Heart right ventricle (tissue), 16 donors: ENCODE results near the gene KRTAP10-1. TPM values are rescaled to one million over a fixed set of nuclear protein-coding genes. Genes with fewer than 3 reads are reported as not detected.
"Not testable (repeated sequence)": the region's sequence is repeated elsewhere in the genome, so short reads cannot be mapped to it uniquely, and the experiment has no call there.

Source experiments
- ATAC-seq, 8 donors: fragments of 200-7000 bp; cut with Tn5 transposase; one replicate each; pipeline ENCODE4 v1.9.1; 2020; ENCODE audit warnings: mild to moderate bottlenecking in 8 of 8, moderate library complexity in 8 of 8, moderate number of reproducible peaks in 1 of 8
- DNase-seq, 2 donors: peaks; one replicate each; pipeline ENCODE4 v3.0.0-alpha.2; 2020
- H3K27ac ChIP-seq, 10 donors: fragments of 200-600 bp; sonication (generic) in 2 of 10; one replicate each; pipeline versions ENCODE4 v1.5.0 to v1.8.0; 2020 to 2022; ENCODE audit warnings: mild to moderate bottlenecking in 3 of 10
- H3K27me3 ChIP-seq, 7 donors: fragments of 200-600 bp; one replicate each; pipeline ENCODE4 v1.8.0; 2021 to 2022; ENCODE audit warnings: mild to moderate bottlenecking in 2 of 7
- H3K36me3 ChIP-seq, 9 donors: fragments of 200-600 bp; sonication (generic) in 1 of 9; one replicate each; pipeline versions ENCODE4 v1.5.0 to v1.8.0; 2020 to 2022; ENCODE audit warnings: mild to moderate bottlenecking in 2 of 9
- H3K4me1 ChIP-seq, 9 donors: fragments of 200-600 bp; sonication (generic) in 1 of 9; one replicate each; pipeline versions ENCODE4 v1.5.0 to v1.8.0; 2020 to 2022; ENCODE audit warnings: mild to moderate bottlenecking in 4 of 9
- H3K4me3 ChIP-seq, 10 donors: fragments of 200-600 bp; sonication (generic) in 2 of 10; one replicate each; pipeline versions ENCODE4 v1.5.0 to v1.8.0; 2020 to 2022; ENCODE audit warnings: mild to moderate bottlenecking in 7 of 10, moderate library complexity in 2 of 10
- H3K9me3 ChIP-seq, 11 donors: fragments of 200-600 bp in 10 of 11; sonication (generic) in 2 of 11; one replicate each; pipeline versions ENCODE4 v1.5.0 to v1.8.0; 2013 to 2022; ENCODE audit warnings: mild to moderate bottlenecking in 2 of 11, control low read depth in 1 of 11, moderate library complexity in 1 of 11
- WGBS, 2 donors: extraction: QIAGEN DNeasy Blood & Tissue Kit; methylation state at CpG; one replicate each; pipeline ENCODE4 v1.1.7; 2013; ENCODE audit warnings: inconsistent platforms in 1 of 2; 5-methylcytosine and 5-hydroxymethylcytosine counted together
- intact Hi-C, 10 donors: fragments of 100-400 bp; cut with DNase I; formaldehyde crosslinking; loops; one replicate each; pipeline versions ENCODE4 v1.11.1 to v1.14.2; 2022
- polyA plus RNA-seq, 2 donors: library from polyadenylated mRNA; stranded (reverse); fragments of 200-250 nt; gene quantifications; one replicate each; pipeline ENCODE4 v1.2.3, GENCODE V29; 2013
- total RNA-seq, 10 donors: library from RNA; stranded (reverse); fragmentation: NEBNext Ultra II Directional in 3 of 10; extraction: Animal tissue kit (Norgen Biotek cat#: 25700) in 3 of 10; gene quantifications; one replicate each; pipeline versions ENCODE4 v1.2.1 to v1.2.4, GENCODE V29; 2021 to 2023
- TF ChIP-seq, protein P1 (sequence below), 9 donors: fragments of 200-600 bp; sonication (generic) in 2 of 9; IDR thresholded peaks; one replicate each; pipeline versions ENCODE4 v1.5.0 to v1.8.0; 2021 to 2022; ENCODE audit warnings: antibody characterized with exemption in 9 of 9, mild to moderate bottlenecking in 5 of 9, moderate library complexity in 1 of 9
- donor health status: Arrhythmogenic right ventricular cardiomyopathy.
- donor health status: ischemic (EF 13 %, LVEDD 7.1; RV severe dilation, severe dysfunction).
- donor health status: healthy with polysubstance abuse.
- donor health status: DM: no; HTN: yes; CAD: no.
- donor health status: DM: no; HTN: no; CAD: no.
- donor health status: ischemic (EF 25% LVEDD 6.9; RV normal size, moderate dysfunction).
- donor health status: ischemic (EF 25% LVEDD 5.7; RV mildly dilated, moderate dysfunction).
- donor health status: healthy.
- donor health status: DM: yes; HTN: yes; CAD: no.
- donor health status: Ischemic cardiomyopathy.
- donor health status: ischemic (EF 35%, LVEDD 5.7; RV mildly dilated, moderate dysfunction).
- donor health status: nonischemic (EF 11% LVEDD 7.7; RV severe dilation, severe dysfunction).
- donor health status: DM: yes; HTN: yes; CAD: no.
- donor health status: PGD.
- donor health status: ischemic (EF 29% LVEDD 5.4; RV normal size, mild dysfunction).
- donor health status: nonischemic (EF 23%, LVEDD 6.1; RV moderate dilation, normal function).

Gene KRTAP10-1
- total and polyA plus RNA-seq, 12 donors: not detected

DNA sequence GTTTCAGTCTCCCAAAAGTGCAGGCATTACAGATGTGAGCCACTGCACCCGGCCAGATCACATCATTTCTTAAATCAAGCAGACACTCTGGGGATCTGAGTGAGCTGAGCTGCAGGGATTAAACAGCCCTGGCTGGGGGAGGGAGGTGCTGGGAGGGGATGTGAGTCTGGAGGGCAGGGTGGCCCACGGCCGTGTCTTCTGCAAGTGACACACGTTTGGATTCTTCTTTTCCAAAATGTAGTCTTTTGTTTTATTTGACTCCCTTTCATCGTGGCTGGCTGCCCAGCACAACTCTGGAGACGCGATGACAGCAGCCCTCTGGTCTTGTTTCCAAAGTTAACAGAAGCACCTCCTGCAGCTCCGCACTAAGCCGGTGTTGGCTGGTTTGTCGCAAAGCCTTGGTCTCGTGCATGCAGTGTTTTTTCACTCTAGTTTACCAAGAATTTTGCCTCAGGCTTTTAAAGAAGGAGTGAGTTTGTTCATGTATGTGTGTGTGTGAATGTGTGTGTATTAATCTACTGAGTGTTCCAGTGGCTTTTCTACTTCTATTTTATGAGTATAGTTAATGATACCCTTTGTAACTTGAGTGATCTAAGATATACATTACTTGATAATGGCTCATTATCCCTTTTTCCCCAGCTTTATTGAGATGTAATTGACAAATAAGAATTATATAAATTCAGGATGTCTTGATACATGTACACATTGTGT is 43.2 kb upstream of the KRTAP10-1 start:
- Histone ChIP-seq H3K4me1 (no peaks in the 10 kb centered on the region), H3K36me3 (no peaks in the 10 kb centered on the region), H3K27me3 (peaks cover 0 to 61% (median 22%) of the 10 kb centered on the region in 7 donors), H3K27ac (no peak overlapping the region), H3K4me3 (no peak overlapping the region), H3K9me3 (peaks cover 0 to 33% (median 3%) of the 10 kb centered on the region in 11 donors)
- intact Hi-C loops: no loop called here
- ATAC-seq: peak in 3 of 8 donors; percentile 66 to 78 (median 71)
- TF ChIP-seq, protein P1, sequence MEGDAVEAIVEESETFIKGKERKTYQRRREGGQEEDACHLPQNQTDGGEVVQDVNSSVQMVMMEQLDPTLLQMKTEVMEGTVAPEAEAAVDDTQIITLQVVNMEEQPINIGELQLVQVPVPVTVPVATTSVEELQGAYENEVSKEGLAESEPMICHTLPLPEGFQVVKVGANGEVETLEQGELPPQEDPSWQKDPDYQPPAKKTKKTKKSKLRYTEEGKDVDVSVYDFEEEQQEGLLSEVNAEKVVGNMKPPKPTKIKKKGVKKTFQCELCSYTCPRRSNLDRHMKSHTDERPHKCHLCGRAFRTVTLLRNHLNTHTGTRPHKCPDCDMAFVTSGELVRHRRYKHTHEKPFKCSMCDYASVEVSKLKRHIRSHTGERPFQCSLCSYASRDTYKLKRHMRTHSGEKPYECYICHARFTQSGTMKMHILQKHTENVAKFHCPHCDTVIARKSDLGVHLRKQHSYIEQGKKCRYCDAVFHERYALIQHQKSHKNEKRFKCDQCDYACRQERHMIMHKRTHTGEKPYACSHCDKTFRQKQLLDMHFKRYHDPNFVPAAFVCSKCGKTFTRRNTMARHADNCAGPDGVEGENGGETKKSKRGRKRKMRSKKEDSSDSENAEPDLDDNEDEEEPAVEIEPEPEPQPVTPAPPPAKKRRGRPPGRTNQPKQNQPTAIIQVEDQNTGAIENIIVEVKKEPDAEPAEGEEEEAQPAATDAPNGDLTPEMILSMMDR (IDR thresholded peaks at IDR 0.05): no peak
- 9 to 17% methylated on average over 11 of the region's 11 CpGs for WGBS, 2 donors
- no peak for DNase-seq

DNA sequence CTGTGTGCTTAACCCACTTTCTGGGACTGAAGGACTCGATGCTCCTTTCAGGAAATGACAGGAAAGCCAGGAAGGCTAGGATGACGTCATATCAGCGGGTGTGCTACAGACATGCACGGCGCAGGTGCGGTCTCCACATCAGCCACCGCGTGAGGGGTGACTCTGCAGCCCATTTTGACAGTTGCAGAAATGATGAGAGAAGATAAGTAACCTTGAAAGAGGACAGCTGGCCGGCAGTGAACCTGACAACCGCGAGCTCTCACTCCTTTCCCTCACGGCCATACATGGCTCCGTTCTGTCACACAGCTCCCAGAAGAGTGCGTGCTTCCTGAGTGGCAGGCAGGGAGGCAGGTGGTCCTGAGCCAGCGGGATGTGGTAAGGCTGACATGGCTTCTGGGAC is 42.1 kb upstream of the KRTAP10-1 start:
- Histone ChIP-seq H3K9me3 (peaks cover 0 to 41% (median 11%) of the 10 kb centered on the region in 11 donors), H3K4me1 (no peaks in the 10 kb centered on the region), H3K27ac (no peak overlapping the region), H3K27me3 (peaks cover 0 to 58% (median 22%) of the 10 kb centered on the region in 7 donors), H3K36me3 (no peaks in the 10 kb centered on the region), H3K4me3 (no peak overlapping the region)
- 51 to 63% methylated on average over 15 of the region's 15 CpGs for WGBS, 2 donors
- no peak for ATAC-seq
- TF ChIP-seq, protein P1 (IDR thresholded peaks at IDR 0.05): no peak
- intact Hi-C loops: no loop called here
- no peak for DNase-seq

DNA sequence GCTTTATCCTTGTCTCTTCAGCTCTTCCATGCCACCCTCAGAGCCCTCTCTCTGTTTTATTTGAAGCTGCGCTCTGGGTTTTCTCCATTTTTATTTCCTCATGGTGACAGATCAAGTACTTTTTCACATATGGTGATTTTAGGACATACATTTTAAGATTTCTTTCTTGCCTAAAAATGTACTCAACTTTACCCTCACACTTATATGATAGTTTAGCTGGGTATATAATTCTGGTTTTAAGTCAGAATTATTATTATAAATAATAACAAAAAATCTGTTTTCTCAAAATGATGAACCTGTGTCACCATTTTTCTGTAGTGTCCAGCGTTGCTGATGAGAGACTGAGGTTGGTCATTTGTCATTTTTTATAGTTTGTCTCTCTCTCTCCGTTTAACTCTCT is 41.2 kb upstream of the KRTAP10-1 start:
- intact Hi-C loops: no loop called here
- Histone ChIP-seq H3K36me3 (no peaks in the 10 kb centered on the region), H3K27ac (no peak overlapping the region), H3K4me3 (no peak overlapping the region), H3K9me3 (peaks cover 0 to 44% (median 18%) of the 10 kb centered on the region in 11 donors), H3K4me1 (no peaks in the 10 kb centered on the region), H3K27me3 (peaks cover 0 to 50% (median 17%) of the 10 kb centered on the region in 7 donors)
- ATAC-seq: no peak
- TF ChIP-seq, protein P1 (IDR thresholded peaks at IDR 0.05): no peak
- 84 to 89% methylated on average over 3 of the region's 3 CpGs for WGBS, 2 donors
- no peak for DNase-seq

DNA sequence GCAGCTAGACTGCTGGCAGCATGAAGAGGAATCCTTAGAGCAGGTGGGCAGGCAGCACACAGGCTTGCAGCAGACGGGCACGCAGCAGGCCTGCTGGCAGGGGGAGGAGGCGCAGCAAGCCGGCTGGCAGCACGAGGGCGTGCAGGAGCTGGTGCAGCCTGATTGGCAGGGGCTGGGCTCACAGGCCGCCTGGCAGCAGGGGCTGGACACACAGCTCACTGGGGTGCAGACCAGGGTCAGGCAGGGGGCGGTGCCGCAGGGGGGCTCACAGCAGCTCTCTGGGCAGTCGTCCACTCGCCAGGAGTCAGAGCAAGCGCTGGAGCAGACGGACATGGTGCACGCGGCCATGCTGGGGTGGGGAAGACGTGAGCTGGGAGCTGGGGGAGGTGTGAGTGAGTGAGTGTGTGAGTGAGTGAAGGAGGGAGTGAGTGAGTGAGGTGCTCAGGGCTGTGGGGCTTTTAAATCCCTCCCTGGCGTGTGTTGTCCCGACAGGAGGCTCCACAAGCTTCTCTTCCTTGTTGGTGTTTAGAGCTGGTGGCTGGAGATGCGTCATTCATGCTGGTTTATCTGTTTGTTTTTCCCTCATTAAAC is 40.3 kb upstream of the KRTAP10-1 start, which contains the start of gene KRTAP10-5:
Gene KRTAP10-5, minus strand, starts transcription at position 374 of the 591 bp plus-strand sequence. Its CDS starts 26 bp downstream, at position 348.
- DNase-seq: not testable (repeated sequence)
- ATAC-seq: peak in 1 of 8 donors; percentile 41
- WGBS, 2 donors: 37 to 41% methylated on average over 19 of the region's 19 CpGs

DNA sequence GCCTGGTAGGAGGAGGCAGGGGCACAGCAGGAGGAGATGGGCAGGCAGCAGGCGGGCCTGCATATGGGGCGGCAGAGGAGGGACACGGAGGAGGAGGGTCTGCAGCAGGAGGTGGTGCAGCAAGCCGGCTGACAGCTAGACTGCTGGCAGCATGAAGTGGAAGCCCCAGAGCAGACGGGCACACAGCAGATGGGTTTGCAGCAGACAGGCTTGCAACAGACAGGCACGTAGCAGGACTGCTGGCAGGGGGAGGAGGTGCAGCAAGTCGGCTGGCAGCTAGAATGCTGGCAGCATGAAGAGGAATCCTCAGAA is 39.8 kb upstream of the KRTAP10-1 start:
- Histone ChIP-seq H3K36me3 (no peaks in the 10 kb centered on the region), H3K4me1 (no peaks in the 10 kb centered on the region), H3K9me3 (peaks cover 0 to 40% (median 18%) of the 10 kb centered on the region in 11 donors), H3K27ac (no peak overlapping the region), H3K27me3 (peaks cover 0 to 43% (median 6%) of the 10 kb centered on the region in 7 donors), H3K4me3 (no peak overlapping the region)
- WGBS, 2 donors: 63 to 70% methylated on average over 6 to 7 of the region's 7 CpGs
- intact Hi-C loops: no loop called here
- DNase-seq (no peak), ATAC-seq (no peak)
- TF ChIP-seq, protein P1 (IDR thresholded peaks at IDR 0.05): no peak

More for the DNA sequence above, 40.3 kb upstream of the KRTAP10-1 start, which contains the start of gene KRTAP10-5:
- H3K9me3 ChIP-seq: peaks cover 0 to 40% (median 18%) of the 10 kb centered on the region in 11 donors
- H3K36me3 ChIP-seq, H3K4me1 ChIP-seq, intact Hi-C loops, H3K27ac ChIP-seq, H3K4me3 ChIP-seq: not testable (repeated sequence)
- H3K27me3 ChIP-seq: peaks cover 0 to 43% (median 9%) of the 10 kb centered on the region in 7 donors
